HL-60 (cell line): ENCODE data around the gene MRPL46.

ENCODE experiments used
- CTCF ChIP-seq: IDR thresholded peaks from one replicate; pipeline ENCODE4 v1.5.1; 2011; ENCODE audit warnings: low read length, control low read depth, inconsistent platforms; ENCODE audit not compliant: insufficient read depth
- GABPA ChIP-seq: IDR thresholded peaks from 2 replicates; pipeline ENCODE4 v1.6.1; 2012; ENCODE audit warnings: low read depth
- REST ChIP-seq: IDR thresholded peaks from 2 replicates; pipeline ENCODE4 v1.6.1; 2012; ENCODE audit warnings: low read depth; ENCODE audit not compliant: insufficient replicate concordance

GRCh38 chr15:88512601-88513000 lies 45.4 kb upstream of the MRPL46 start:
- TF ChIP-seq CTCF, result no peak
- no peak for TF ChIP-seq GABPA
- TF ChIP-seq REST, result no peak
